HG03108 (cell line): ENCODE results near the gene LRRC8E.

Source experiments
- ATAC-seq: cut with Tn5 transposase; IDR thresholded peaks from one replicate; pipeline ENCODE4 v1.9.1; 2021; ENCODE audit warnings: moderate library complexity; ENCODE audit not compliant: unreplicated experiment

Gene LRRC8E

GRCh38 chr19:7888145-7888825 lies at the start of gene LRRC8E:
Gene LRRC8E, plus strand, starts transcription at chr19:7888510. Its CDS starts 7,094 bp downstream, at chr19:7895604.
- no peak for ATAC-seq

GRCh38 chr19:7839476-7839875 lies 48.8 kb upstream of the LRRC8E start:
- ATAC-seq, result no peak

GRCh38 chr19:7840629-7841028 lies 47.7 kb upstream of the LRRC8E start:
- no peak for ATAC-seq

GRCh38 chr19:7841751-7842660 lies 46.3 kb upstream of the LRRC8E start:
- no peak for ATAC-seq

- no peak for ATAC-seq
These were observed 45.5 kb upstream of the LRRC8E start for GRCh38 chr19:7842661-7843294.

GRCh38 chr19:7843521-7843920 lies 44.8 kb upstream of the LRRC8E start:
- ATAC-seq, result no peak

GRCh38 chr19:7844405-7844804 lies 43.9 kb upstream of the LRRC8E start:
- ATAC-seq, result no peak

- ATAC-seq, result no peak
These were observed 43.4 kb upstream of the LRRC8E start for GRCh38 chr19:7844951-7845350.

DNA sequence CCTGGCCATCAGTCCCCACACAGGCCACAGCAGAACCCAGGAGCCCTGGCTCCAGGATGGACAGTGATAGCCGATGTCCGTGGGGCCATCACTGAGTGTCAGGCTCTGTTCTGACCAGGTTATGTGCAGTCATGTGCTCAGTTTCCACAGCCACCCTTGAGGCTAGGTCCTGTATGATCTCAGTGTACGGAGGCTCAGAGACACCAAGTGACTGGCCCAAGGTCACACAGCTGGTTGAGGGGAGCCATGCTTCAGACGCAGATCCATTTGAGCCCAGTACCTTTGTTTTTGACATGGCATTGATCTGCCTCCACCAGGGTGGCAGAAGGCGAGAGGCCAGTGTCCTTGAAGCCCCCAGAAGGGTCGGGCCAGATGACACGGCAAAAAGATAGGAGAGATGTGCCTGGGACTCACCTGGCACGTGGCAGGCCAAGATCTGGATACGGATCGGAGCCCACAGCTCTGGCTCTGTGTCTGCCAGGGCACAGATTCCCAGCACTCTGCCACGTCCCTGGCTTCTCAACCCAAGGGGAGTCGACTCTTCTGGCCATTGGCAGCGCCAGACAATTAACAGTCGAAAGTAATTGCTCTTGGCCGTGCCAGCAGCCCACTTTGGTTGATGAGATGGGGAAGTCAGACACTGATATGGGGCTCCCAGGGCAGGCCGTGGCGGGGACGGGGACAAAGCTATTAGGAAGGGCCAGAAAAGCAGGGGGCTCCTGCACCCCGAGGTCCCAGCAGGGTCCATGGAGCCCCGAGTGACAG lies 42.7 kb upstream of the LRRC8E start:
- no peak for ATAC-seq

GRCh38 chr19:7846155-7846646 lies 42.1 kb upstream of the LRRC8E start:
- no peak for ATAC-seq

DNA sequence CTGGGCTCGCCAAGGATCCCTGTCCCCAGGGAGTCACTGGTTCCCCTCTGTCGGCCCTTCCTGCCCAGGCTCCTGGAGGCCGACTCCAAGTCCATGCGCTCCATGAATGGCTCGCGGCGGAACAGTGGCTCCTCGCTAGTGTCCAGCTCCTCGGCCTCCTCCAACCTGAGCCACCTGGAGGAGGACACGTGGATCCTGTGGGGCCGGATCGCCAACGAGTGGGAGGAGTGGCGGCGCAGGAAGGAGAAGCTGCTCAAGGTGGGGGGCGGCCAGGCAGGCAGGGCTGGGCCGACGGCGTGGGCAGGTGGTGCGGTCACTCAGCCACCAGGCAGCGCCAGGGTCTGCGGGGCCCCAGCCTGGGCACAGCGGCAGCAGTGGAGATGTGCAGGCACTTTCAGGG lies 40.6 kb upstream of the LRRC8E start:
- no peak for ATAC-seq

- ATAC-seq, result no peak
These were observed 39.4 kb upstream of the LRRC8E start for GRCh38 chr19:7848779-7849457.

GRCh38 chr19:7849631-7849999 lies 38.7 kb upstream of the LRRC8E start:
- ATAC-seq, result no peak

DNA sequence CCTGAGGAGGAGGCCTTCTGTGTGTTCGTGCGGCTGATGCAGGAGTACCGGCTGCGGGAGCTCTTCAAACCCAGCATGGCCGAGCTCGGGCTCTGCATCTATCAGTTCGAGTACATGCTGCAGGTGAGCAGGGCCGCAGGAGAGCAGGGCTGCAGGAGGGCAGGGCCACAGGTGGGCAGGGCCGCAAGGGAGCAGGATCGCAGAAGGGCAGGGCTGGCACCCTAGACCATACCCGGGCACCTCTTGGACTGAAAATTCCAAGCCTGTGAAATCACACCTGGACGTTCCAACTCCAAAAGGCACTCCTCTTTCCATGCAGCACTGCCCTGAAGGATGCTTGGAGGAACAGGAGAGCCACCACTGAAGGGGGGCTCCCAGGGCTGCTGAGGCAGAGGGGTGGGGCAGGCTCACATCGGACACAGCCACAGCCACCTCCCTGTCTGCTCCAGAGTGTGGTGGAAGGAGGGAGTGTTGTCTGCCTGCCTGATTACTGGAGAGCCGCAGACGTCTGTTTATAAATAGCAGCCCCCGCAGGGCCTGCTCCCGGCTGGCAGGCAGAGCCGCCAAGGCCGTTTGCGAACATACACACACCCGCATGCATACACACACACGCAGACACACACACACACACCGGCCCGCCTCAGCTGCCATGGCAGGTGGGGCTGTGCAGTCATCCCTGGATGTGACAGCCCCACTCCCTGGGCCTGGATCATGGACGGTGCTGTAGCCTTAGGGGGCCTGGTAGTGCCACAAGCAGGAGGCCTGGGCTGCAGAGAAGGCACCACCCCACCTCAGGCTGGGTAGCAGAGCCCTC lies 38.1 kb upstream of the LRRC8E start:
- ATAC-seq, result no peak

- ATAC-seq, result no peak
These were observed 37.2 kb upstream of the LRRC8E start for GRCh38 chr19:7850945-7851622.

- ATAC-seq, result no peak
These were observed 36.4 kb upstream of the LRRC8E start for GRCh38 chr19:7851623-7852500.

DNA sequence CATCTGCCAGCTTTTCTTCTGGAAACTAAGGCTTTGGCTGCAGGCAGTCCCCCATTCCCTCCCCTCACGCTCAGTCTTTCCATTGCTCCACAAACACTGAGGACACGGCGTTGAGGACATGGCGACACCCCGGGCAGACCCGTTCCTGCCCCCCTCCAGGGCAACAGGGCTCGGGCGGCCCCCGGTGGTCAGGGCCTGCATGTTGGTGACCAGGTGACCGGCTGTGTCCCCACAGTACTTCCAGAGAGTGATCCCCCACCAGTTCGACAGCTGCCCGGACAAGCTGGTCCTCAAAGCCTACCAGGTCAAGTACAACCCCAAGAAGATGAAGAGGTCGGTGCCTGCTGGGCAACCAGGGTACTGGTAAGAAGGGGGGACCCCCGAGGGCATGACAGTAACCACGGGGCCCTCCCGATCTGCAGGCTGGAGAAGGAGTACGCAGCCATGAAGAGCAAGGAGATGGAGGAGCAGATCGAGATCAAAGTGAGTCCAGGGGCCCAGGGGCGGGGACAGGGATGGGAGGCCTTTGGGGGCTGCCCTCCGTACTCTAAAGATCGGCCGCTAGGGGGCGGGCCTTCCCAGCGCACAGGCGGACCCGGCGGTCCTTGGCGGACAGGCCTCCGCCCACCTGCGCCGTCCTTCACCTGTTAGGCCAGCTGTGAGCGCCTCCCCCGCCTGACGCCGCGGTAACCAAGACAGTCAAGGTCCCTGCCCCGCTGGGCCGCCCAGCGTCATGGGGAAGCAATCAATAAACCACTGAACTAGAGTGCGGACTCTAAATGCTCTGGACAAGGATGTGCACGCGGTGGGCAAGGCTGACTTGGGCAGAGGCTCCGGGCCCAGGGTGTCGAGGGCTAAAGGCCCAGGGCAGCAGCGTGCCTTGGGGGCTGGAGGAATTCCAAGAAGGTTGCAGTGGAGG lies 35.2 kb upstream of the LRRC8E start:
- ATAC-seq, result no peak
